ENCODE measurements around the gene ZNF619.

Gene ZNF619

GRCh38 chr3:40463579-40463978 lies 13.3 kb upstream of the ZNF619 start:
- Histone ChIP-seq H3F3A (ENCODE audit: insufficient read depth) (peaks cover 49% of the 10 kb centered on the region), H3K4me2 (ENCODE audit: low read depth, low read length, poor library complexity, severe bottlenecking) (no peak overlapping the region), H4K20me1 (ENCODE audit: low read depth, low read length) (peaks cover 23% of the 10 kb centered on the region), H3K36me3 (ENCODE audit: low read length) (peaks cover 55% of the 10 kb centered on the region), H2AFZ (ENCODE audit: low read depth, low read length, severe bottlenecking) (no peak overlapping the region), H3K4me3 (ENCODE audit: insufficient read depth, low read length, poor library complexity, severe bottlenecking) (no peak overlapping the region), H3K9me2 (replicated peaks; ENCODE audit: insufficient read depth, low read length) (no peaks in the 10 kb centered on the region), H3K79me2 (ENCODE audit: insufficient read depth, low read length) (peaks cover 22% of the 10 kb centered on the region), H3K27ac (ENCODE audit: low read depth, low read length) (no peak overlapping the region), H3K9me3 (ENCODE audit: insufficient read depth, low read length) (no peaks in the 10 kb centered on the region), H3K27me3 (ENCODE audit: low read length) (no peaks in the 10 kb centered on the region), H3K9ac (ENCODE audit: low read length) (no peak overlapping the region)
- TF ChIP-seq CTCF (IDR thresholded peaks at IDR 0.05; ENCODE audit: insufficient read depth, low read length, poor library complexity, severe bottlenecking) (no peak), EZH2phosphoT487 (conservative IDR thresholded peaks at IDR 0.05; ENCODE audit: low read length) (no peak)

DNA sequence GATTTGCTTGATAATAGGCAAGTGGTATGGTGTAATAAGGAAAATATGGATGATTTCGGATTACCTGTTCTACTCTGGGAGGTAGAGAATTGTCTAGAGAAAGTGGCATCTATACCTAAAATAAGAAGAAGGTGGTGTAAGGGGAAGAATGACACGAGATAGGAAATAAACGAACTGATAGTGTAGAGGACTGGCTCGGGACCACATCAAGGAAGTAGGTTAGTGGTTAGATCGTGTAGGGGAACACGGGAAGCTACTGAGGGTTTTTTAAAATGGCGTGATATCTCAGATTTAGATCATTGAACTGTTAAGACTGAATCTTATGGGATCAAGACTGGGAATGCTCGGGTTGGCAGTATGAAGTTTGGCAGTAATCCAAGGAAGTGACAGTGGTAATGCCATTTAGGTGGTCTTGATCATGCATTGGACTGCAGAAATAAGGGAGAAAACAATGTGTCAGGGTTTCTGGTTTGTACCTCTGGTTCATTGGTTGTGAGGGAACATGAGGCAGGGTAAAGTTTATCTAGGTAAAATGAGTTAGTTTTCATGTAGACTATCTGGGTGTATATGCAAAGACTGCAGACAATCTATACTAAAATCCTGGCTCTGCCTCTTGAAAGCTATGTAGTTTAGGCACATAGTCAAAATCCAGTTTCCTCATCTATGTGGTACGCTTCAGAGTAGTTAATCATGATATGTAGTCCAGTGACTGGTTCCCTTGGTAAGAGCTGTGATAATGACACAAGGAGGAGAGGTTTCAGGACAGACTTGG lies 12.4 kb upstream of the ZNF619 start:
- Histone ChIP-seq H3K27me3 (ENCODE audit: low read length) (no peaks in the 10 kb centered on the region), H3K27ac (ENCODE audit: low read depth, low read length) (no peak overlapping the region), H4K20me1 (ENCODE audit: low read depth, low read length) (peaks cover 16% of the 10 kb centered on the region; the same call in 1 of the 2 replicates), H3F3A (ENCODE audit: insufficient read depth) (peaks cover 49% of the 10 kb centered on the region), H3K9me2 (replicated peaks; ENCODE audit: insufficient read depth, low read length) (no peaks in the 10 kb centered on the region), H3K9ac (ENCODE audit: low read length) (no peak overlapping the region), H2AFZ (ENCODE audit: low read depth, low read length, severe bottlenecking) (no peak overlapping the region), H3K4me3 (ENCODE audit: insufficient read depth, low read length, poor library complexity, severe bottlenecking) (no peak overlapping the region), H3K9me3 (ENCODE audit: insufficient read depth, low read length) (no peaks in the 10 kb centered on the region), H3K36me3 (ENCODE audit: low read length) (peaks cover 47% of the 10 kb centered on the region), H3K4me2 (ENCODE audit: low read depth, low read length, poor library complexity, severe bottlenecking) (no peak overlapping the region), H3K79me2 (ENCODE audit: insufficient read depth, low read length) (peaks cover 13% of the 10 kb centered on the region)
- no peak for TF ChIP-seq EZH2phosphoT487 (conservative IDR thresholded peaks at IDR 0.05; ENCODE audit: low read length)
- no peak for TF ChIP-seq CTCF (IDR thresholded peaks at IDR 0.05; ENCODE audit: insufficient read depth, low read length, poor library complexity, severe bottlenecking)

DNA sequence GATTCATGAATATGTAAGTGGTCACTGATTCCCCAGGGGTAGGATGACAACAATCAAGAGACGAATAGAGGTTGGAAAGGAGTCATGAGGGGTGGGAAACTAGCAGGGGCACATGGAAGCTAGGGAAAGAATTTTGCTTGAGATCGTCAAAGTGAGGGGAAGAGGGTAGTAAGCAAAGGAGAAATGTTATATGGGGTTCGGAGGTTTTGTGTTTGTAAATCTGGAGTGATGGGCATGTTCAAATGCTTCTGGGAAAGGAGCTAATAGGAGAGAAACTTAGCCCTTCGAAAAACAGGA lies 11.9 kb upstream of the ZNF619 start:
- Histone ChIP-seq H3K9me3 (ENCODE audit: insufficient read depth, low read length) (no peaks in the 10 kb centered on the region), H3K4me2 (ENCODE audit: low read depth, low read length, poor library complexity, severe bottlenecking) (no peak overlapping the region), H4K20me1 (ENCODE audit: low read depth, low read length) (peaks cover 13% of the 10 kb centered on the region; the same call in 1 of the 2 replicates), H3K9ac (ENCODE audit: low read length) (no peak overlapping the region), H3K9me2 (replicated peaks; ENCODE audit: insufficient read depth, low read length) (no peaks in the 10 kb centered on the region), H3K4me3 (ENCODE audit: insufficient read depth, low read length, poor library complexity, severe bottlenecking) (no peak overlapping the region), H3K27me3 (ENCODE audit: low read length) (no peaks in the 10 kb centered on the region), H3K27ac (ENCODE audit: low read depth, low read length) (no peak overlapping the region), H2AFZ (ENCODE audit: low read depth, low read length, severe bottlenecking) (no peak overlapping the region), H3K36me3 (ENCODE audit: low read length) (peaks cover 43% of the 10 kb centered on the region), H3F3A (ENCODE audit: insufficient read depth) (peaks cover 46% of the 10 kb centered on the region), H3K79me2 (ENCODE audit: insufficient read depth, low read length) (peaks cover 9% of the 10 kb centered on the region)
- TF ChIP-seq CTCF (IDR thresholded peaks at IDR 0.05; ENCODE audit: insufficient read depth, low read length, poor library complexity, severe bottlenecking) (no peak), EZH2phosphoT487 (conservative IDR thresholded peaks at IDR 0.05; ENCODE audit: low read length) (no peak)

All from SU-DHL-6 (cell line).